ENCODE data around the gene NOS1. TPM values are rescaled to one million over a fixed set of nuclear protein-coding genes. Genes with fewer than 3 reads are reported as not detected.
"Not testable (repeated sequence)": the region's sequence is repeated elsewhere in the genome, so short reads cannot be mapped to it uniquely, and the experiment has no call there.

NOS1 gene
- total RNA-seq, 1 experiment from 2014 or later, result not detected

GRCh38 chr12:117402363-117402762, 40.9 kb upstream of the NOS1 start:
- TF ChIP-seq, protein P1, sequence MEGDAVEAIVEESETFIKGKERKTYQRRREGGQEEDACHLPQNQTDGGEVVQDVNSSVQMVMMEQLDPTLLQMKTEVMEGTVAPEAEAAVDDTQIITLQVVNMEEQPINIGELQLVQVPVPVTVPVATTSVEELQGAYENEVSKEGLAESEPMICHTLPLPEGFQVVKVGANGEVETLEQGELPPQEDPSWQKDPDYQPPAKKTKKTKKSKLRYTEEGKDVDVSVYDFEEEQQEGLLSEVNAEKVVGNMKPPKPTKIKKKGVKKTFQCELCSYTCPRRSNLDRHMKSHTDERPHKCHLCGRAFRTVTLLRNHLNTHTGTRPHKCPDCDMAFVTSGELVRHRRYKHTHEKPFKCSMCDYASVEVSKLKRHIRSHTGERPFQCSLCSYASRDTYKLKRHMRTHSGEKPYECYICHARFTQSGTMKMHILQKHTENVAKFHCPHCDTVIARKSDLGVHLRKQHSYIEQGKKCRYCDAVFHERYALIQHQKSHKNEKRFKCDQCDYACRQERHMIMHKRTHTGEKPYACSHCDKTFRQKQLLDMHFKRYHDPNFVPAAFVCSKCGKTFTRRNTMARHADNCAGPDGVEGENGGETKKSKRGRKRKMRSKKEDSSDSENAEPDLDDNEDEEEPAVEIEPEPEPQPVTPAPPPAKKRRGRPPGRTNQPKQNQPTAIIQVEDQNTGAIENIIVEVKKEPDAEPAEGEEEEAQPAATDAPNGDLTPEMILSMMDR (IDR thresholded peaks at IDR 0.05; ENCODE audit: insufficient read depth in 1 of 2, low read depth in 1 of 2, low read length in 1 of 2, severe bottlenecking in 1 of 2, unreplicated experiment in 1 of 2), result no peak
- no peaks in the 10 kb centered on the region for H3K36me3 ChIP-seq (ENCODE audit: control insufficient read depth, insufficient read depth, low read length)
- H3K27me3 ChIP-seq (replicated peaks; ENCODE audit: control insufficient read depth, insufficient read depth, low read length), result no peaks in the 10 kb centered on the region; the same call in 1 of the 2 replicates
- Mint-ChIP-seq H3K36me3 (ENCODE audit: insufficient read depth, unreplicated experiment) (no peaks in the 10 kb centered on the region), H3K27ac (ENCODE audit: unreplicated experiment) (no peak overlapping the region), H3K4me3 (ENCODE audit: unreplicated experiment) (no peak overlapping the region), H3K4me1 (ENCODE audit: low read depth, unreplicated experiment) (no peaks in the 10 kb centered on the region), H3K9me3 (ENCODE audit: unreplicated experiment) (peaks cover 13% of the 10 kb centered on the region), H3K27me3 (ENCODE audit: insufficient read depth, unreplicated experiment) (peaks cover 16% of the 10 kb centered on the region)
- no peak overlapping the region for H3K4me3 ChIP-seq (ENCODE audit: low read depth, low read length)
- no peaks in the 10 kb centered on the region for H3K9me3 ChIP-seq
- ChIA-PET CTCF (no interaction called here), POLR2A (no interaction called here)
- no peaks in the 10 kb centered on the region for H3K4me1 ChIP-seq
- intact Hi-C loops (cut with micrococcal nuclease; ENCODE audit: unreplicated experiment), result no loop called here
- BruUV-seq (replicated peaks), result no TSS peak
- no peak for DNase-seq

GRCh38 chr12:117400912-117401311, 39.5 kb upstream of the NOS1 start:
- intact Hi-C loops (cut with micrococcal nuclease; ENCODE audit: unreplicated experiment), result no loop called here
- BruUV-seq (replicated peaks), result no TSS peak
- no peak overlapping the region for H3K4me3 Mint-ChIP-seq (ENCODE audit: unreplicated experiment)
- ChIA-PET POLR2A (no interaction called here), CTCF (no interaction called here)
- no peaks in the 10 kb centered on the region for H3K9me3 ChIP-seq
- no peaks in the 10 kb centered on the region for H3K4me1 Mint-ChIP-seq (ENCODE audit: low read depth, unreplicated experiment)
- no peaks in the 10 kb centered on the region for H3K36me3 ChIP-seq (ENCODE audit: control insufficient read depth, insufficient read depth, low read length)
- H3K4me3 ChIP-seq (ENCODE audit: low read depth, low read length), result no peak overlapping the region
- H3K36me3 Mint-ChIP-seq (ENCODE audit: insufficient read depth, unreplicated experiment), result no peaks in the 10 kb centered on the region
- H3K4me1 ChIP-seq, result no peaks in the 10 kb centered on the region
- TF ChIP-seq, protein P1 (IDR thresholded peaks at IDR 0.05; ENCODE audit: insufficient read depth in 1 of 2, low read depth in 1 of 2, low read length in 1 of 2, severe bottlenecking in 1 of 2, unreplicated experiment in 1 of 2), result no peak
- peaks cover 13% of the 10 kb centered on the region for H3K9me3 Mint-ChIP-seq (ENCODE audit: unreplicated experiment)
- peaks cover 16% of the 10 kb centered on the region for H3K27me3 Mint-ChIP-seq (ENCODE audit: insufficient read depth, unreplicated experiment)
- no peaks in the 10 kb centered on the region; the same call in 1 of the 2 replicates for H3K27me3 ChIP-seq (replicated peaks; ENCODE audit: control insufficient read depth, insufficient read depth, low read length)
- H3K27ac Mint-ChIP-seq (ENCODE audit: unreplicated experiment), result no peak overlapping the region
- no peak for DNase-seq

DNA sequence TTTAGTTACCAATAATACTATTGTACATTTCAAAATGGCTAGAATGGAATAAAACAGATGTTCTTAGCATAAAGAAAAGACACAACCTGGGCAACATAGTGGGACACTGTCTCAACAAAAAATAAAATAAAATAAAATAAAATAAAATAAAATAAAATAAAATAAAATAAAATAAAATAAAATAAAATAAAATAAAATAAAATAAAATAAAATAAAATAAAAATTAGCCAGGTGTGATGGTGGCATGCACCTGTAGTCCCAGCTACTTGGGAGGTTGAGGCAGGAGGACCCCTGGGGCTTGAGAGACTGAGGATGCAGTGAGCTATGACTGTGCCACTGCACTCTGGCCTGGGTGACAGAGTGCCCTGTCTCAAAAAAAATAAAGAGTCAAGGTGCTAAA, 37.1 kb upstream of the NOS1 start:
- H3K27me3 ChIP-seq (replicated peaks; ENCODE audit: control insufficient read depth, insufficient read depth, low read length); H3K36me3 Mint-ChIP-seq (ENCODE audit: insufficient read depth, unreplicated experiment); H3K4me3 Mint-ChIP-seq (ENCODE audit: unreplicated experiment); DNase-seq; CTCF ChIA-PET; POLR2A ChIA-PET; H3K27ac Mint-ChIP-seq (ENCODE audit: unreplicated experiment); intact Hi-C loops (cut with micrococcal nuclease; ENCODE audit: unreplicated experiment); H3K4me3 ChIP-seq (ENCODE audit: low read depth, low read length); H3K9me3 ChIP-seq; H3K4me1 ChIP-seq; H3K4me1 Mint-ChIP-seq (ENCODE audit: low read depth, unreplicated experiment); H3K36me3 ChIP-seq (ENCODE audit: control insufficient read depth, insufficient read depth, low read length); BruUV-seq (replicated peaks): not testable (repeated sequence)
- H3K27me3 Mint-ChIP-seq (ENCODE audit: insufficient read depth, unreplicated experiment), result peaks cover 11% of the 10 kb centered on the region
- peaks cover 13% of the 10 kb centered on the region for H3K9me3 Mint-ChIP-seq (ENCODE audit: unreplicated experiment)

- Mint-ChIP-seq H3K4me3 (ENCODE audit: unreplicated experiment) (no peak overlapping the region), H3K9me3 (ENCODE audit: unreplicated experiment) (peaks cover 13% of the 10 kb centered on the region), H3K27me3 (ENCODE audit: insufficient read depth, unreplicated experiment) (peaks cover 6% of the 10 kb centered on the region), H3K36me3 (ENCODE audit: insufficient read depth, unreplicated experiment) (no peaks in the 10 kb centered on the region), H3K4me1 (ENCODE audit: low read depth, unreplicated experiment) (no peaks in the 10 kb centered on the region), H3K27ac (ENCODE audit: unreplicated experiment) (no peak overlapping the region)
- no peaks in the 10 kb centered on the region for H3K36me3 ChIP-seq (ENCODE audit: control insufficient read depth, insufficient read depth, low read length)
- no TSS peak for BruUV-seq (replicated peaks)
- ChIA-PET CTCF (no interaction called here), POLR2A (no interaction called here)
- no peak overlapping the region for H3K4me3 ChIP-seq (ENCODE audit: low read depth, low read length)
- DNase-seq, result no peak
- H3K9me3 ChIP-seq, result no peaks in the 10 kb centered on the region
- H3K27me3 ChIP-seq (replicated peaks; ENCODE audit: control insufficient read depth, insufficient read depth, low read length), result no peaks in the 10 kb centered on the region
- no peaks in the 10 kb centered on the region for H3K4me1 ChIP-seq
- intact Hi-C loops (cut with micrococcal nuclease; ENCODE audit: unreplicated experiment), result no loop called here
- TF ChIP-seq, protein P1 (IDR thresholded peaks at IDR 0.05; ENCODE audit: insufficient read depth in 1 of 2, low read depth in 1 of 2, low read length in 1 of 2, severe bottlenecking in 1 of 2, unreplicated experiment in 1 of 2), result no peak
Measured at GRCh38 chr12:117395766-117396165, 34.3 kb upstream of the NOS1 start.
